Esophagus muscularis mucosa (tissue), 3 donors: Measurements from ENCODE around the gene ZNF516.

ENCODE experiments used
- CTCF ChIP-seq, 3 experiments: fragments of 200-600 bp in 2 of 3; fragments of 450-650 bp in 1 of 3; sonication (generic) in 2 of 3; IDR thresholded peaks; one replicate each; pipeline ENCODE4 v1.5.1; 2017 to 2019; ENCODE audit warnings: antibody characterized with exemption in 3 of 3, mild to moderate bottlenecking in 2 of 3, moderate library complexity in 1 of 3
- POLR2AphosphoS5 ChIP-seq, 2 donors: sonication (generic); formaldehyde crosslinking; IDR thresholded peaks; one replicate each; pipeline ENCODE4 v1.6.1; 2017; ENCODE audit warnings: antibody characterized with exemption in 2 of 2

- no peak for TF ChIP-seq POLR2AphosphoS5 (IDR thresholded peaks at IDR 0.05)
- TF ChIP-seq CTCF (IDR thresholded peaks at IDR 0.05), result no peak
These were observed 30.9 kb upstream of the ZNF516 start for GRCh38 chr18:76525911-76526310.
